Transverse colon (tissue), 4 donors: Measurements from ENCODE around the gene NEK5. TPM values are rescaled to one million over a fixed set of nuclear protein-coding genes. Genes with fewer than 3 reads are reported as not detected.

Source experiments
- DNase-seq: peaks from one replicate; pipeline ENCODE4 v3.0.0-alpha.2; 2019
- H3K27ac ChIP-seq, 4 donors: fragments of 200-600 bp; sonication (generic); 2 replicates each; pipeline ENCODE4 v1.5.1; 2016 to 2018; ENCODE audit warnings: inconsistent platforms in 4 of 4
- H3K27me3 ChIP-seq: fragments of 200-600 bp; sonication (generic); 2 replicates; pipeline ENCODE4 v1.5.1; 2017; ENCODE audit warnings: inconsistent platforms
- H3K36me3 ChIP-seq, 4 donors: fragments of 200-600 bp; sonication (generic); 2 replicates each; pipeline ENCODE4 v1.5.1; 2017 to 2019; ENCODE audit warnings: inconsistent platforms in 4 of 4
- H3K4me1 ChIP-seq, 4 donors: fragments of 200-600 bp; sonication (generic); 2 replicates each; pipeline ENCODE4 v1.5.1; 2017 to 2020; ENCODE audit warnings: inconsistent platforms in 4 of 4
- H3K4me3 ChIP-seq, 4 donors: fragments of 200-600 bp; sonication (generic); 1 replicate in 1 of 4; 2 replicates in 3 of 4; pipeline versions ENCODE4 v1.5.1 to v1.6.1; 2017 to 2019; ENCODE audit warnings: inconsistent platforms in 4 of 4
- H3K9me3 ChIP-seq, 2 donors: fragments of 200-600 bp; sonication (generic); 2 replicates each; pipeline ENCODE4 v1.5.1; 2017 to 2019; ENCODE audit warnings: inconsistent platforms in 2 of 2
- CTCF ChIP-seq, 5 experiments: fragments of 200-600 bp in 3 of 5; fragments of 450-650 bp in 2 of 5; sonication (generic) in 3 of 5; IDR thresholded peaks; 1 replicate in 2 of 5; 2 replicates in 3 of 5; pipeline ENCODE4 v1.5.1; 2016 to 2017; ENCODE audit warnings: antibody characterized with exemption in 5 of 5, inconsistent platforms in 3 of 5, mild to moderate bottlenecking in 2 of 5, moderate library complexity in 1 of 5
- EP300 ChIP-seq: sonication (generic); formaldehyde crosslinking; IDR thresholded peaks from one replicate; pipeline ENCODE4 v1.6.1; 2017; ENCODE audit warnings: antibody characterized with exemption, low read depth
- POLR2A ChIP-seq: fragments of 450-650 bp; IDR thresholded peaks from one replicate; pipeline ENCODE4 v1.6.1; 2016; ENCODE audit warnings: antibody characterized with exemption, mild to moderate bottlenecking, moderate library complexity
- POLR2AphosphoS5 ChIP-seq, 3 donors: sonication (generic); formaldehyde crosslinking; IDR thresholded peaks; one replicate each; pipeline ENCODE4 v1.6.1; 2016; ENCODE audit warnings: antibody characterized with exemption in 3 of 3
- WGBS, 2 donors: methylation state at CpG; one replicate each; pipeline ENCODE4 v1.1.5; 2018; ENCODE audit warnings: low coverage in 1 of 2; 5-methylcytosine and 5-hydroxymethylcytosine counted together
- in situ Hi-C, 4 donors: fragments of 200-750 bp; cut with MboI; loops; one replicate each; pipeline versions ENCODE4 v1.15.0 to v1.15.1; 2017; ENCODE audit warnings: low sequenced_read_pairs in 3 of 4, low pct_ligation_motif_present in 1 of 4, low pct_unique_long_range_greater_than_20kb in 1 of 4
- intact Hi-C: fragments of 100-400 bp; cut with DNase I; formaldehyde crosslinking; loops from one replicate; pipeline ENCODE4 v1.15.1; 2023; ENCODE audit warnings: low total_unique reads
- total RNA-seq, 4 donors: library from RNA; depleted of rRNA; stranded (reverse); fragments of >200 nt; gene quantifications; one replicate each; pipeline ENCODE4 v1.1.0, GENCODE V29; 2016

Gene NEK5
- total RNA-seq, 4 donors from 2014 or later: 0.14 to 0.48 TPM; not detected in 2

- no peak overlapping the region for H3K27ac ChIP-seq
- no peaks in the 10 kb centered on the region for H3K9me3 ChIP-seq
- intact Hi-C loops (loop anchor here (10.0 kb wide), 1 partner anchor 121 kb away; no protein-coding TSS in a partner anchor), in situ Hi-C loops (loop anchor here in 3 of 4 donors (10.0 to 25.0 kb wide), 4 partner anchors 121 to 688 kb away; partner anchors contain the start of gene DHRS12 (in 1 of the 3))
- DNase-seq: no peak
- H3K4me3 ChIP-seq: no peak overlapping the region
- no peak for TF ChIP-seq POLR2A
- TF ChIP-seq EP300: no peak
- no peaks in the 10 kb centered on the region for H3K36me3 ChIP-seq
- WGBS, 2 donors: 71 to 82% methylated on average over 2 to 3 of the region's 3 CpGs
- peaks cover 0 to 20% (median 9%) of the 10 kb centered on the region in 4 donors for H3K4me1 ChIP-seq
- H3K27me3 ChIP-seq: no peaks in the 10 kb centered on the region
Observed at GRCh38 chr13:52125547-52125946, 3.3 kb downstream of the NEK5 start.

GRCh38 chr13:52118595-52118994 is 10.3 kb downstream of the NEK5 start:
- in situ Hi-C loops (no loop called here), intact Hi-C loops (no loop called here)
- TF ChIP-seq POLR2A (no peak), EP300 (no peak), CTCF (IDR thresholded peaks at IDR 0.05) (no peak), POLR2AphosphoS5 (IDR thresholded peaks at IDR 0.05) (no peak)
- no peaks in the 10 kb centered on the region for H3K27me3 ChIP-seq
- H3K36me3 ChIP-seq: no peaks in the 10 kb centered on the region
- no peaks in the 10 kb centered on the region for H3K9me3 ChIP-seq
- DNase-seq: no peak
- 43 to 80% methylated on average over 1 to 3 of the region's 3 CpGs for WGBS, 2 donors
- no peaks in the 10 kb centered on the region for H3K4me1 ChIP-seq
- no peak overlapping the region for H3K27ac ChIP-seq
- no peak overlapping the region for H3K4me3 ChIP-seq

- intact Hi-C loops (no loop called here), in situ Hi-C loops (no loop called here)
- no peak overlapping the region for H3K27ac ChIP-seq
- no peaks in the 10 kb centered on the region for H3K9me3 ChIP-seq
- no peak for DNase-seq
- WGBS, 2 donors: 83 to 88% methylated on average over 1 to 2 of the region's 2 CpGs
- TF ChIP-seq POLR2AphosphoS5 (IDR thresholded peaks at IDR 0.05) (no peak), EP300 (no peak), CTCF (IDR thresholded peaks at IDR 0.05) (no peak), POLR2A (no peak)
- H3K27me3 ChIP-seq: no peaks in the 10 kb centered on the region
- H3K4me3 ChIP-seq: no peak overlapping the region
- H3K4me1 ChIP-seq: no peaks in the 10 kb centered on the region
- no peaks in the 10 kb centered on the region for H3K36me3 ChIP-seq
Observed at GRCh38 chr13:52118095-52118494, 10.8 kb downstream of the NEK5 start.

- H3K27me3 ChIP-seq: no peaks in the 10 kb centered on the region
- H3K36me3 ChIP-seq: no peaks in the 10 kb centered on the region
- no peak for TF ChIP-seq CTCF (IDR thresholded peaks at IDR 0.05)
- TF ChIP-seq EP300: no peak
- no peak for TF ChIP-seq POLR2AphosphoS5 (IDR thresholded peaks at IDR 0.05)
- no peak for TF ChIP-seq POLR2A
Observed at GRCh38 chr13:52112591-52112990, 16.3 kb downstream of the NEK5 start.

GRCh38 chr13:52109116-52109670 is 19.7 kb downstream of the NEK5 start:
- no peaks in the 10 kb centered on the region for H3K4me1 ChIP-seq
- intact Hi-C loops: no loop called here
- no peak for DNase-seq
- H3K27me3 ChIP-seq: no peaks in the 10 kb centered on the region
- in situ Hi-C loops: no loop called here
- H3K9me3 ChIP-seq: no peaks in the 10 kb centered on the region
- TF ChIP-seq POLR2A (no peak), EP300 (no peak), CTCF (IDR thresholded peaks at IDR 0.05) (no peak), POLR2AphosphoS5 (IDR thresholded peaks at IDR 0.05) (no peak)
- H3K27ac ChIP-seq: no peak overlapping the region
- H3K4me3 ChIP-seq: no peak overlapping the region
- no peaks in the 10 kb centered on the region for H3K36me3 ChIP-seq
- WGBS, 2 donors: 73 to 85% methylated on average over 1 of the region's 1 CpG

More at GRCh38 chr13:52112591-52112990, 16.3 kb downstream of the NEK5 start:
- in situ Hi-C loops: no loop called here
- intact Hi-C loops: no loop called here
- Histone ChIP-seq H3K4me3 (no peak overlapping the region), H3K9me3 (no peaks in the 10 kb centered on the region), H3K27ac (no peak overlapping the region), H3K4me1 (no peaks in the 10 kb centered on the region)
- 50 to 56% methylated on average over 1 of the region's 1 CpG for WGBS, 2 donors
- no peak for DNase-seq
